ENCODE data around the gene GNS. TPM values are rescaled to one million over a fixed set of nuclear protein-coding genes. Genes with fewer than 3 reads are reported as not detected.

The GNS gene
- total and polyA plus RNA-seq, 10 of the 15 experiments (the other 5 are each of a cell fraction or from before 2014, with no cell fraction given): 4.1 to 33.8 (median 19.1) TPM

- no peak for ATAC-seq
- TF ChIP-seq, protein P1, sequence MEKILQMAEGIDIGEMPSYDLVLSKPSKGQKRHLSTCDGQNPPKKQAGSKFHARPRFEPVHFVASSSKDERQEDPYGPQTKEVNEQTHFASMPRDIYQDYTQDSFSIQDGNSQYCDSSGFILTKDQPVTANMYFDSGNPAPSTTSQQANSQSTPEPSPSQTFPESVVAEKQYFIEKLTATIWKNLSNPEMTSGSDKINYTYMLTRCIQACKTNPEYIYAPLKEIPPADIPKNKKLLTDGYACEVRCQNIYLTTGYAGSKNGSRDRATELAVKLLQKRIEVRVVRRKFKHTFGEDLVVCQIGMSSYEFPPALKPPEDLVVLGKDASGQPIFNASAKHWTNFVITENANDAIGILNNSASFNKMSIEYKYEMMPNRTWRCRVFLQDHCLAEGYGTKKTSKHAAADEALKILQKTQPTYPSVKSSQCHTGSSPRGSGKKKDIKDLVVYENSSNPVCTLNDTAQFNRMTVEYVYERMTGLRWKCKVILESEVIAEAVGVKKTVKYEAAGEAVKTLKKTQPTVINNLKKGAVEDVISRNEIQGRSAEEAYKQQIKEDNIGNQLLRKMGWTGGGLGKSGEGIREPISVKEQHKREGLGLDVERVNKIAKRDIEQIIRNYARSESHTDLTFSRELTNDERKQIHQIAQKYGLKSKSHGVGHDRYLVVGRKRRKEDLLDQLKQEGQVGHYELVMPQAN (conservative IDR thresholded peaks at IDR 0.05): no peak
- no peak for TF ChIP-seq ZBED1 (IDR thresholded peaks at IDR 0.05; ENCODE audit: borderline replicate concordance)
- no peak for TF ChIP-seq NFYB (IDR thresholded peaks at IDR 0.05; ENCODE audit: insufficient read depth, low read depth, low read length)
- no peak for TF ChIP-seq YBX1 (IDR thresholded peaks at IDR 0.05)
- no peak for TF ChIP-seq PML (IDR thresholded peaks at IDR 0.05; ENCODE audit: low read length)
- no peak for TF ChIP-seq IKZF2 (IDR thresholded peaks at IDR 0.05)
- TF ChIP-seq ATF7 (IDR thresholded peaks at IDR 0.05; ENCODE audit: low read depth): no peak
- no peak for TF ChIP-seq ZNF24 (IDR thresholded peaks at IDR 0.05)
- TF ChIP-seq CUX1 (IDR thresholded peaks at IDR 0.05; ENCODE audit: insufficient replicate concordance, low read depth, low read length): no peak
- no peak for TF ChIP-seq EZH2 (IDR thresholded peaks at IDR 0.05; ENCODE audit: borderline replicate concordance, control insufficient read depth, low read depth, low read length)
- TF ChIP-seq, protein P2, sequence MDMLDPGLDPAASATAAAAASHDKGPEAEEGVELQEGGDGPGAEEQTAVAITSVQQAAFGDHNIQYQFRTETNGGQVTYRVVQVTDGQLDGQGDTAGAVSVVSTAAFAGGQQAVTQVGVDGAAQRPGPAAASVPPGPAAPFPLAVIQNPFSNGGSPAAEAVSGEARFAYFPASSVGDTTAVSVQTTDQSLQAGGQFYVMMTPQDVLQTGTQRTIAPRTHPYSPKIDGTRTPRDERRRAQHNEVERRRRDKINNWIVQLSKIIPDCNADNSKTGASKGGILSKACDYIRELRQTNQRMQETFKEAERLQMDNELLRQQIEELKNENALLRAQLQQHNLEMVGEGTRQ (IDR thresholded peaks at IDR 0.05; ENCODE audit: borderline replicate concordance, low read depth, low read length): no peak
- TF ChIP-seq TAF1 (IDR thresholded peaks at IDR 0.05; ENCODE audit: borderline replicate concordance, low read depth, low read length): no peak
- TF ChIP-seq EGR1 (IDR thresholded peaks at IDR 0.05; ENCODE audit: borderline replicate concordance in 1 of 2, low read depth in 2 of 2, low read length in 2 of 2): no peak
- no peak for TF ChIP-seq CBX5 (IDR thresholded peaks at IDR 0.05; ENCODE audit: low read depth)
- no peak for TF ChIP-seq TARDBP (IDR thresholded peaks at IDR 0.05; ENCODE audit: borderline replicate concordance)
- no peak for TF ChIP-seq CBFB (IDR thresholded peaks at IDR 0.05; ENCODE audit: low read depth)
These were observed 34.9 kb downstream of the GNS start for GRCh38 chr12:64724201-64724745.

More at GRCh38 chr12:64724201-64724745, 34.9 kb downstream of the GNS start:
- in situ Hi-C loops (cut with MboI) (no loop called here), intact Hi-C loops (cut with micrococcal nuclease; ENCODE audit: unreplicated experiment) (no loop called here)
- Histone ChIP-seq H3K79me2 (ENCODE audit: control insufficient read depth, insufficient read depth, low read length) (no peaks in the 10 kb centered on the region), H3K27ac (ENCODE audit: control insufficient read depth, insufficient read depth) (no peak overlapping the region), H3K4me1 (ENCODE audit: control insufficient read depth, insufficient read depth, low read length) (no peaks in the 10 kb centered on the region), H3K9me3 (replicated peaks; ENCODE audit: control insufficient read depth, insufficient read depth, low read length) (no peaks in the 10 kb centered on the region), H3K4me2 (ENCODE audit: control insufficient read depth, insufficient read depth) (no peak overlapping the region), H2AFZ (ENCODE audit: control insufficient read depth, low read depth, low read length) (no peak overlapping the region), H4K20me1 (ENCODE audit: control insufficient read depth, insufficient read depth) (no peaks in the 10 kb centered on the region), H3K4me3 (no peak overlapping the region), H3K9ac (ENCODE audit: control insufficient read depth, insufficient read depth, low read length) (no peak overlapping the region), H3K27me3 (replicated peaks in 1 of 2; ENCODE audit: control insufficient read depth in 2 of 2, insufficient read depth in 2 of 2, low read length in 1 of 2) (no peaks in the 10 kb centered on the region), H3K36me3 (ENCODE audit: control insufficient read depth in 2 of 2, insufficient read depth in 2 of 2, low read length in 1 of 2) (peaks cover 0 to 3% of the 10 kb centered on the region in 2 experiments; a peak in 1 of 4 replicates)
- WGBS (ENCODE audit: insufficient coverage, insufficient replicate concordance, low lambda C conversion rate, missing lambda C conversion rate): 81% methylated on average over 11 of the region's 11 CpGs
- ChIA-PET CTCF (interaction anchor here (0.6 kb wide), 1 partner anchor 159 kb away, joined by 3 read pairs; no protein-coding TSS in a partner anchor), SMC1A (ENCODE audit: uncharacterized antibody, unreplicated experiment) (no interaction called here), POLR2A (no interaction called here), RAD21 (ENCODE audit: unreplicated experiment) (no interaction called here)
- BruUV-seq (replicated peaks): no TSS peak
- no peak for FAIRE-seq
- no peak for DNase-seq (ENCODE audit: low read depth, low spot score)

Measured in GM12878 (cell line).